HuH-7 (cell line): ENCODE measurements around the gene PLEKHM2.
"Not testable (repeated sequence)": the region's sequence is repeated elsewhere in the genome, so short reads cannot be mapped to it uniquely, and the experiment has no call there.

Experiments
- DNase-seq: peaks from one replicate; pipeline ENCODE4 v3.0.0; 2011; ENCODE audit warnings: low spot score

PLEKHM2 gene

GRCh38 chr1:15684042-15684461 lies at the start of gene PLEKHM2:
PLEKHM2 (plus strand) TSS chr1:15684320; CDS start chr1:15684559, 239 bp downstream.
- DNase-seq: peak; percentile 56

DNA sequence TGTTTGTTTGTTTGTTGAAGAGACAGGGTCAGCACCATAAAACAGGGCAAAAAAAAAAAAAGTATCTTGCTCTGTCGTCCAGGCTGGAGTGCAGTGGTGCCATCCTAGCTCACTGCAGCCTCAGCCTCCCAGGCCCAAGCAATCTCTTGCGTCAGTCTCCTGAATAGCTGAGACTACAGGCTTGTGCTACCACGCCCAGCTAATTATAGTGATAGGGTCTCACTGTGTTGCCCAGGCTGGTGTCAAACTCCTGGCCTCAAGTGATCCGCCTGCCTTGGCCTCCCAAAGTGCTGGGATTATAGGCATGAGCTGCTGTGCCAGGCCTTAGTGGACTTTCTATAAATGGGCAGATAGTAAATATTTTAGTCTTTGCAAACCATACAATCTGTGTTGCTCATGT lies 47.7 kb upstream of the PLEKHM2 start:
- no peak for DNase-seq

DNA sequence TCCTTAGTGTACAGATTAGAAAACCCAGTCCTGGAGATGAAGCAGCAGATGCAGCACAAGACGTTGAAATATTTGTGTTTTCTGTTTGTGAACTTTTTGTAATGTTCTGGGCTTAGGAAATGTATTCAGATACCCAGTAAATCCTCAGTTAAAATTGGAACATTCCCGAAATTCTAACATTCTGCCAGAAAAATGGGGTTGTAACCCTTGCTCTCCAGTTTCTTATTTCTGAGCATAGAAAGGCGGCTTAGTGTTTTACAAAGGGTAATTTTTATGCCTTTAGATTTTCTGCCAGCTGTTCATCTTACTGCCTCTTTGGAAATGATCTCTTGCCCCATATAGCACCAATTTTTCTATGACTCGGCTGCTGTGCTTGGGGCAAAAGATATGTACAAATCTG lies 46.3 kb upstream of the PLEKHM2 start:
- no peak for DNase-seq

DNA sequence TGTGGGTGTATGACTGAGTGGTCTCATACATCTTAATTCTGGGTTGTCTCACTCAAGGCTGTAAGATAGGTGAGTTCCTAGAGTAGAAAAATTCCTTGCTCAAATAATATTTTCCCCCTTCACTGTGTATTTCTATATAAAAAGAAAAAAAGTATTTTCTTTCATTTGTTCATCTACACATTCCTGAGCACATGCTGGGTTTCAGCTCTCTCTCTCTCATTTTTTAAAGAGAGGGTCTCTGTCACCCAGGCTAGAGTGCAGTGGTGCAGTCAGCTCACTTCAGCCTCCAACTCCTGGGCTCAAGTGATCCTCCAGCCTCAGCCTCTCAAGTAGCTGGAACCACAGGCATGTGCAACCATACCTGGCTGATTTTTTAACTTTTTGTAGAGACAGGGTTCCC lies 44.9 kb upstream of the PLEKHM2 start:
- DNase-seq: no peak

GRCh38 chr1:15639931-15640330 lies 44.2 kb upstream of the PLEKHM2 start:
- no peak for DNase-seq

- DNase-seq: no peak
Observed at GRCh38 chr1:15640667-15641066, 43.5 kb upstream of the PLEKHM2 start.

GRCh38 chr1:15649937-15650336 lies 34.2 kb upstream of the PLEKHM2 start:
- DNase-seq: no peak

- no peak for DNase-seq
Observed at GRCh38 chr1:15650433-15650832, 33.7 kb upstream of the PLEKHM2 start.

- not testable (repeated sequence) for DNase-seq
Observed at GRCh38 chr1:15652130-15652529, 32.0 kb upstream of the PLEKHM2 start.

DNA sequence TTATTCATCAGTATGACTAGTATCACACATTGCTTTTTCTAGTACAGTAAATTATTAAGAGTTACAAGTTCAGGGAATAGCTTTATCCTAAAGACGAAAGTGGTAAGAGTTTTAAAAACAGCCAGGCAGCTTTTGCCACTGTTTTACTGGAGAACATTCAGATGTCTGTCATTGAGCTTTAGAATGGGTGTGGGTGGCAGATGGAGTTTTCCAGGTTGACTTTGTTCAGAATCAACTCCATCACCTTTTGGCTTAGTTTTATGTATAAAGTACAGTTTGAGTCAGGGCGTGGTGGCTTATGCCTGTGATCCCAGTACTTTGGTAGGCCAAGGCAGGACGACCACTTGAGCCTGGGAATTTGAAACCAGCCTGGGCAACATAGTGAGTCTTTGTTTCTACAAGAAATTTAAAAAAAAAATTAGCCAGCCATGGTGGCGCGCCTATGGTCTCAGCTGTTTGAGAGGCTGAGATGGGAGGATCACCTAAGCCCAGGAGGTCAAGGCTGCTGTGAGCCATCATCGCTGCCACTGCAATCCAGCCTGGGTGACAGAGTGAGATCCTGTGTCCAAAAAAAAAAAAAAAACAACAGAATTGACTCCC lies 29.9 kb upstream of the PLEKHM2 start:
- no peak for DNase-seq

DNA sequence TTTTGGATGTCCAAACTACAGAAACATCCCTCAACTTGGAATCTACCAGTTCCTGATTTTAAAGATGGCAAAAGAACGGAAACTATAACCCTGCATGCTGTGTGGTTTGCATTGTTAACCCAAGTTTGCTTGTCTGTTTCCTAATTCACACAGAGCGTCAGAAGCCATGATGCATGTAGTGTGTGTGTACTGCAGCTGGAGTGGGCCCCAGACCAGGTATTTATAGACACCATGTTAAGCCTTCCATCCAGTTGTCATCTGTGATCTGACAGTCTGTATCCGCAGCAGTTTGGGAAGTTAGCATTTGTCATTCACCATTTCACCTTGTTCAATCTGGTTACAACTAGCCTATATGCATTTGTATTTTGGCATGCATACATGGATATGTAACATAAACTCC lies 27.7 kb upstream of the PLEKHM2 start:
- no peak for DNase-seq

DNA sequence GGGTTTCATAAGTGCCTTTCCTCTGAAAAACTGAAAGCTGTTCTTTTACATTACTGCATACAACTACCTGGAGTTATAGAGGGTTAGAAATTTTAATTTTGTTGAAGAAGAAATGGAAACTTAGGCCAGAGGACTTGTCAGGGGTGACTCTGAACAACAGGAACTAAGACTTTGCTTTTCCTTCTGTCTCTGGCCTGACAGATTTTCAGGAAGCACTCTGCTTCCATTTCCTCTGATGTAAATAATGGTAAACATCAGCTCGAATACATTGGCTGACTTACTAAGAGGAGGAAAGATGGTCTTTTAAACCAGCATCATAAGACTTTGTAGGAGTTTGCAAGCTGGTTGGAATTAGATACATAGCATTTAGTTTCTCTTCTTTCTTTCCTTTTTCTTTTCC lies 27.1 kb upstream of the PLEKHM2 start:
- DNase-seq: no peak

GRCh38 chr1:15660151-15660550 lies 24.0 kb upstream of the PLEKHM2 start:
- DNase-seq: no peak

DNA sequence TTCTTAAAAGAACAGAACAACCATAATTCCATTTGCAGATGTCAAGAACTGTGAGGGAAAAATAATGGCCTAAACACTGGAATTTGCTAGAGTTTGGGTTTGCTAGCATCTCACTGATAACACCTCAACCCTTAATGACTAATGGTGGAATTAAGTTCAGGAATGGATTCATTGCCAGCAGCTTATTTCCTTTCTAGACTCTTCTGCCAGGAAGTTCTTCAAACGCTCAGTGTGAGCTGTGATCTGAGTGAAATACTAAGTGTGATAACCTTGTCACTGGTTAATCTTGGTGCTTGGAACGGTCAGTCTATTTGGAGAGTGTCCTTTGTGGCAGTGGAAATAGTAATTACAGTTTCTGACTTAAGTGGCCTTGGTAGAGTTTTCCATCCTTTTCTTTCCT lies 21.6 kb upstream of the PLEKHM2 start:
- no peak for DNase-seq

DNA sequence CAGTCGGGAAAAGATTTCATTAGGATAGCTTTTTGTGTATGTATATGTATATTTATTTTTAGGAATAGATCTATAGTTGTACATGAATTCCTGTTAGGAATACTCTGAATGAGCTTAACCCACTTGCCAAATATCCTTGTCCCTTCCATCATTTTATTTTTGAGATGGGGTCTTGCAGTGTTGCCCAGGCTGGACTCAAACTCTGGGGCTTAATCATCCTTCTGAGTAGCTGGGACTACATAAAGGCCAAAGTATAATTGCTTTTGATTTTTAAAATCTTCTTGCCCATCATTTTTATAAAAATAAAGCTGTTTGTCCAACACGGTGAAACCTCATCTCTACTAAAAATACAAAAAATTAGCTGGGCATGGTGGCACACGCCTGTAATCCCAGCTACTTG lies 20.2 kb upstream of the PLEKHM2 start:
- no peak for DNase-seq

DNA sequence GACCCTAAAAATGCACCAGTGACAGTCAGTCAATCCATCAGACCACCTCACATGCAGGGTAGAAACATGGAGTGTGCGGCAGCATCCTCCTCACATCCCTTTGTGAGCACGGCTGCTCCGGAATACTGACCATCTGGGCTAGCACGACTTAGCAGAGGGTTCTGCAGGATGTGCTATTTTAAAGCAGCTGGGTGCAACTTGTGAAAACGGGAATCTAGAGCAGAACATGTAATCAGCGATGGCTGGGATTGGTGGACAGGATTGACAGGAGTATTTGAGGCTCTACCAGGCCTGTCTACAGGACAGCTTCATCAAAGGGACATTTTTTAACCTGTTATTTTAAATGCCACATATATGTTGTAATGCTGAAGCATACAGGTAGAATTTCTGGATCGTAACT lies 16.8 kb upstream of the PLEKHM2 start:
- DNase-seq: no peak

- no peak for DNase-seq
Observed at GRCh38 chr1:15668089-15668754, 15.9 kb upstream of the PLEKHM2 start.

GRCh38 chr1:15669074-15669473 lies 15.0 kb upstream of the PLEKHM2 start:
- no peak for DNase-seq

DNA sequence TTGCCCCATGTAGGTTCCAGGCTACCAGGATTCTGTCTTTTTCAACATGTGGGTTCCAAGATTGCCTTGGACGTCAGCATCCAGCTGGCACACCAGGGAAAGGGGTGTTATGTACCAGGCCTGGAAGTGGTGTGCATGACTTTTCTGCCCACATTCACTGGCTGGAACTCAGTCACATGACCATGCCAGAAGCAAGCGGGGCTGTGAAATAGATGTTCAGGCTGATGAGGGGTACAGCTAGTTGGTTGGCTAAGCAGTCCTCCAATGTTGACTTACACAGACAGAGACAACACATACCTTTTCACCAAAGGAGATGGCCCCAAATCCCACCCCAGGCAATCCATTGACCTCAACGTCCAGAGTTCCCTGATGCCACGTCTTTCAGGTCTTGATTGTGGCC lies 14.3 kb upstream of the PLEKHM2 start:
- no peak for DNase-seq

DNA sequence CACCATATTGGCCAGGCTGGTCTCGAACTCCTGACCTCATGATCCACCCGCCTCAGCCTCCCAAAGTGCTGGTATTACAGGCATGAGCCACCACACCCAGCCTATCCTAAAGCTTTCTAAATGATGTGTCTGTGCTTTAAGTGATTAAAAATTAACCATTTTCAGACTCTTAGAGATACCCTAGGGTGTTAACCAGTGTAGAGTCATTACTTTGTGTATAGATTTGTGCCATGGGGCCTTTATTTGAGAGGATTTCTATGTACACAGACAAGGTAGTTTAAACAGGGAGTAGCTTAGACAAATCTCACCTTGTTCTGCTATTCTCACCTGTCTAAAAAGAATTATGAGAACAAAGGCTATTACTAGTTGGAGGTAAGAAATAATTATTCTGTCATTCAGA lies 12.7 kb upstream of the PLEKHM2 start:
- no peak for DNase-seq

DNA sequence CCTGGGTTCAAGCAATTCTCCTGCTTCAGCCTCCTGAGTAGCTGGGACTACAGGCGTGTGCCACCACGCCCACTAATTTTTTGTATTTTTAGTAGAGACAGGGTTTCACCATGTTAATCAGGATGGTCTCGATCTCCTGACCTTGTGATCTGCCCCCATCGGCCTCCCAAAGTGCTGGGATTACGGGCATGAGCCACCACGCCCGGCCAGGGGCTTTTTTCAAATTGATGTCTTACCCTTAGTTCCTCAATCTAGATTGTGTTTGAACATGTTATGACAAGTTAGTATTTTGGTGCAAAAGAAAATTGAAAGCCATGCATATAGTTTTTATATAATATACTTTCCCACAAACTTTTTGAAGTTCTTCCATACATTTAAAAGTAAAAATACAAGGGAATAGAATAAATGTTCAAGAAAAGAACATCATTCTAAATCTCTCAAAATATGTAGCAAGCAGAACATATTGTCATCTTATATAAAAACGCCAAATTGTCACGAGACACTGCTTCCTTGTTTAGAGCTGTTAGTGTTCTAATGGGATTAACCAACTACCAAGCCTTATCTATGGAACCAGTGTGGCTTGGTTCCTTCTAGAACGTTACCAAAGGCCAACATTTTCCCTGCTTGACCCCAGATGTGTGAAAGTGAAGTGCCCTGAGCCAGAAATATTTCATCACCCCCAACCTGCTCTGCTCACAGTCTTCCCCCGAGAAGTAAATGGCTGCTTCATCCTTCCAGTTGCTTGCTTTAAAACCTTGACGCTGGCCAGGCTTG lies 9.5 kb upstream of the PLEKHM2 start:
- no peak for DNase-seq

DNA sequence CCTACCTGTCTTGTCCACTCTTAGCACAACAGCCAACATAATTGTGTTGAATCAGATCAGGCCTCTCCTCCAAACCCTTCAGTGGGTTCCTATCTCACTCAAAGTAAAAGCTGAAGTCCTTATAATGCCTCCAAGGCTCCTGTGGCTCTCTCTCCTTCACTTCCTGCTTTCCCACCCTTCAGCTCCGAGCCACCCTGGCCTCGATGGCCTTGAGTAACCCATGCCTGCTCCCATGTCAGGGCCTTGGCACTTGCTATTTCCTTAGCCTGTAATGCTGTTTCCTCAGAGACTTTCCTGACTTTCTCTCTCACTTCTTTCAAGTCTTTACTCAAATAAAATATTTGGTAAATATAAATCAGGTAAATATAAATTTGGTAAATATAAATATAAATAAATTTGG lies 8.1 kb upstream of the PLEKHM2 start:
- DNase-seq: no peak
